ENCODE results near the gene WIPF1. TPM values are rescaled to one million over a fixed set of nuclear protein-coding genes. Genes with fewer than 3 reads are reported as not detected.

The WIPF1 gene
- polyA plus RNA-seq, 1 of the 3 experiments (the other 2 are of a cell fraction), result 56.7 TPM

DNA sequence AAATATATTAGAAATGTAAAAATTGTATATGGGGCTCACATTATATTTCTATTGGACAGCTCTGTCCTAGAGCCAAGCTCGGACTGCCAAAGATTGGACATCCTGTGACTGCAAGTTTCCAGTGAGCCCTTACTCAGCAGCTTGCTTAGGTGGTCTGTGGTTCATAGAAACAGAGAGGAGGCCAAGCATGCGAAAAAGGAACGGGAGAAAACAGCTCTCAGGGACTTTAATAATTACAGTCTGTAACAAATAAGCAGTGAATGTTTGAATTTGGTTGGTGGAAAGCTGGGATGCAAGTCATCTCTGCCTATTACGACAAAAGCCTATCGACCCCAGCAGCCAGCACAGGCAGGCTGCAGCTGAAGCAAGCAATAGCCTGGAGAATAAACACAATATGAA, 35.6 kb downstream of the WIPF1 start:
- Histone ChIP-seq H3K79me2 (ENCODE audit: insufficient read depth) (no peaks in the 10 kb centered on the region), H3K9ac (no peak overlapping the region), H3K9me3 (no peaks in the 10 kb centered on the region), H2AFZ (ENCODE audit: low read depth) (no peak overlapping the region), H4K20me1 (ENCODE audit: insufficient read depth) (no peaks in the 10 kb centered on the region), H3K27ac (ENCODE audit: low read depth in 2 of 2, low read length in 1 of 2) (no peak overlapping the region), H3F3A (replicated peaks; ENCODE audit: insufficient read depth) (no peaks in the 10 kb centered on the region), H3K4me3 (ENCODE audit: low read depth in 2 of 2, low read length in 1 of 2) (no peak overlapping the region), H3K9me2 (no peaks in the 10 kb centered on the region), H3K4me2 (no peak overlapping the region), H3K4me1 (ENCODE audit: control insufficient read depth in 1 of 2, insufficient read depth in 2 of 2, low read depth in 1 of 2, low read length in 1 of 2) (peaks cover 0 to 2% of the 10 kb centered on the region in 2 experiments; a peak in 1 of 4 replicates), H3K36me3 (replicated peaks in 1 of 2; ENCODE audit: control insufficient read depth in 1 of 2, insufficient read depth in 2 of 2, low read length in 1 of 2) (peaks cover 60 to 72% of the 10 kb centered on the region in 2 experiments), H3K27me3 (ENCODE audit: insufficient read depth) (no peaks in the 10 kb centered on the region)
- DNase-seq, result no peak
- TF ChIP-seq YY1 (IDR thresholded peaks at IDR 0.05; ENCODE audit: low read depth), result no peak
- no peak for TF ChIP-seq GABPA (IDR thresholded peaks at IDR 0.05; ENCODE audit: low read depth)
- TF ChIP-seq CHD2 (IDR thresholded peaks at IDR 0.05; ENCODE audit: low read length, partially characterized antibody), result no peak
- TF ChIP-seq, protein P1, sequence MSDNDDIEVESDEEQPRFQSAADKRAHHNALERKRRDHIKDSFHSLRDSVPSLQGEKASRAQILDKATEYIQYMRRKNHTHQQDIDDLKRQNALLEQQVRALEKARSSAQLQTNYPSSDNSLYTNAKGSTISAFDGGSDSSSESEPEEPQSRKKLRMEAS (IDR thresholded peaks at IDR 0.05; ENCODE audit: low read depth), result no peak
- no peak for TF ChIP-seq JUND (IDR thresholded peaks at IDR 0.05)
- no peak for TF ChIP-seq SMC3 (IDR thresholded peaks at IDR 0.05; ENCODE audit: low read depth, low read length)
- no peak for TF ChIP-seq IRF3 (IDR thresholded peaks at IDR 0.05; ENCODE audit: low read depth, low read length)
- no peak for TF ChIP-seq TEAD4 (IDR thresholded peaks at IDR 0.05; ENCODE audit: borderline replicate concordance, insufficient read depth)
- TF ChIP-seq MEF2A (IDR thresholded peaks at IDR 0.05; ENCODE audit: borderline replicate concordance, low read depth), result no peak
- TF ChIP-seq, protein P2, sequence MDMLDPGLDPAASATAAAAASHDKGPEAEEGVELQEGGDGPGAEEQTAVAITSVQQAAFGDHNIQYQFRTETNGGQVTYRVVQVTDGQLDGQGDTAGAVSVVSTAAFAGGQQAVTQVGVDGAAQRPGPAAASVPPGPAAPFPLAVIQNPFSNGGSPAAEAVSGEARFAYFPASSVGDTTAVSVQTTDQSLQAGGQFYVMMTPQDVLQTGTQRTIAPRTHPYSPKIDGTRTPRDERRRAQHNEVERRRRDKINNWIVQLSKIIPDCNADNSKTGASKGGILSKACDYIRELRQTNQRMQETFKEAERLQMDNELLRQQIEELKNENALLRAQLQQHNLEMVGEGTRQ (IDR thresholded peaks at IDR 0.05; ENCODE audit: borderline replicate concordance, low read depth, low read length), result no peak
- no peak for TF ChIP-seq ELF1 (IDR thresholded peaks at IDR 0.05)
- no peak for TF ChIP-seq FOSL2 (IDR thresholded peaks at IDR 0.05; ENCODE audit: borderline replicate concordance, low read depth)
- TF ChIP-seq FOXJ3 (CRISPR knock-in tag; IDR thresholded peaks at IDR 0.05), result no peak
- TF ChIP-seq TAF1 (IDR thresholded peaks at IDR 0.05; ENCODE audit: borderline replicate concordance, low read depth, low read length), result no peak
- no peak for TF ChIP-seq RXRA (IDR thresholded peaks at IDR 0.05; ENCODE audit: borderline replicate concordance, low read depth)
- TF ChIP-seq GATA2 (CRISPR knock-in tag; IDR thresholded peaks at IDR 0.05), result no peak
- TF ChIP-seq RCOR1 (IDR thresholded peaks at IDR 0.05; ENCODE audit: low read length), result no peak
- no peak for TF ChIP-seq MXI1 (IDR thresholded peaks at IDR 0.05; ENCODE audit: low read depth, low read length)
- ChIA-PET POLR2A (no interaction called here), CTCF (interaction anchor here (0.8 to 3.0 kb wide), 7 partner anchors 15 to 137 kb away, joined by 3 to 11 read pairs (median 5); no protein-coding TSS in a partner anchor)
- WGBS (ENCODE audit: low lambda C conversion rate), result 87% methylated on average over 5 of the region's 5 CpGs
